Stimulated activated CD8-positive, alpha-beta memory T cell treated with anti-CD3 and anti-CD28 coated beads, Interleukin-7, amount 100 ng/mL, for 24 hours (primary cell): ENCODE data around the gene CNGB1.
"Not testable (repeated sequence)": the region's sequence is repeated elsewhere in the genome, so short reads cannot be mapped to it uniquely, and the experiment has no call there.

Experiments
- DNase-seq: peaks from one replicate; pipeline ENCODE4 v3.0.0-alpha.2; 2020; ENCODE audit warnings: low read depth

The CNGB1 gene

DNA sequence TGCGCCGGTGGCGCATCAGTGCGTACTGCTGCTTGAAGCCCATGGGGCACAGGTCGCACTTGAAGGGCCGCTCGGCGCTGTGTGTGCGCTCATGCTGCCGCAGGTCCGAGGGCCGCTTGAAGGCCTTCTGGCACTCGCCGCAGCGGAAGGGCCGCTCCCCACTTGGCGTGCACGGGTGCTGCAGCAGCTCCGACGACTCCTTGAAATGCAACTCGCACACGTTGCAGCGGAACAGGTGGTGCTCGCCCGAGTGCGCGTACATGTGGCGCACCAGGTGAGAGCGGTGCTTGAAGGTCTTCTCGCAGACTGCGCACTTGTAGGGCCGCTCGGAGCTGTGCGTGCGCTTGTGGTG is 26.2 kb upstream of the CNGB1 start:
- DNase-seq: no peak

DNA sequence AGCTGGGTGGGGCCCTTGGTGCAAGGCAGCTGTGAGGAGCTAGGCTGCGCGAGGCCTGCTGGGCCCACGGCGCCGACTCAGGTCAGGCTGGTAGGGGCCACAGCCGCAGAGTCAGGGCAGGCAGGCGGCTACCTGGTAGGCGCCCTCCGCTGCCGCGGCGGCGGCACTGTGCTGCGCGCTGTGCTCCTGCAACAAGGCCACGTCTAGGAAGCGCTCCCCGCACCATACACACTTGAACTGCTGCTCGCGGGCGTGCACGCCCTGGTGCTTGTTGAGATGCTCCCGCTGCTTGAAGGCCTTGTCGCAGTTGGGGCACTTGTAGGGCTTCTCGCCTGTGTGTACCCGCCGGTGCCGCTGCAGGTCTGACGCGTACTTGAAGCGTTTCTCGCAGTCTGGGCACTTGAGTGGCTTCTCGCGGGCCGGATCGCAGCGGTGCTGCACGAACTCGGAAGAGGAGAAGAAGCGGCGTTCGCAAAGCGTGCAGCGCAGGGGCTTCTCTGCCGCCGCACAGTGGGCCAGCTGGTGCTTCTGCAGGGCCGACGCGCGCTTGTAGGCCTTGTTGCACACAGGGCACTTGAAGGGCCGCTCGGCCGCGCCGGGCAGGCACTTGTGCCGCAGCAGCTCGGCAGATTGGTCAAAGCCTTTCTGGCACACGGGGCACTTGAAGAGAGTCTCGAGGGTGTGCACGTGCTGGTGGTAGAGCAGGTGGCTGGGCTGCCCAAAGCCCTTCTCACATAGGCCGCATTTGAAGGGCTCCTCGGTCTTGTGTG is 25.7 kb upstream of the CNGB1 start:
- DNase-seq: no peak

DNA sequence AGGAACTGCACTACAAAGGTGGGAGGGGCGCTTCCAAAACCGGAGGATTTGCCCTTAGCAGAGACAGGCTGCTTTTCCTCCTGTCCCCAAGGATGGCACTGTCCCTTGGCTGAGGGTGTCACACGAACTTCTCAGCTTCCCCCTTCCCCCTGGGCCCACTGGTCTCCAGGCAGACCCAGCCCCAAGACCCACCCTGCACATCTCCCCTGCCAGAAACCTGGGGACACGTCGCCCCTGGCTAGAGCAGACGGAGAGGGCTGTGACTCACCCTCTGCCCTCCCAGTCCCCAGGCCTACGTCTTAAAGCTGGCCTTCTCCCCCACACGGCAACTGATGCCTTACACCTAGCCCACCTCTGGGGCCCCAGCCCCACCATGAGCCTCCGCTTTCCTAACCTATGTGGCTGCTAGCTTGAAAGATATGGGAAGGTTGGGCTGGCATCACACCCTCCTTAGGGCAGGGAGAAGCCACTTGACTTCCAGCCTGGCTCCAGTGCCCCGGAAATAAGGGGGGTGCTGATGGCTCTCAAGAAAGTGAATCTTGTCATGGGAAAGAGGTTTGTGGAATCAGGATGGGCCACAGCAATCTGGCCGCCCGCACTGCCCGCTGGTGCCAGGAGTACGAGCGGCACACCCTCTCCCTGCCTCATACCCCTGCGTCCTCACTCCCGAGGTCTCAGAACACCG is 24.9 kb upstream of the CNGB1 start:
- DNase-seq: no peak

DNA sequence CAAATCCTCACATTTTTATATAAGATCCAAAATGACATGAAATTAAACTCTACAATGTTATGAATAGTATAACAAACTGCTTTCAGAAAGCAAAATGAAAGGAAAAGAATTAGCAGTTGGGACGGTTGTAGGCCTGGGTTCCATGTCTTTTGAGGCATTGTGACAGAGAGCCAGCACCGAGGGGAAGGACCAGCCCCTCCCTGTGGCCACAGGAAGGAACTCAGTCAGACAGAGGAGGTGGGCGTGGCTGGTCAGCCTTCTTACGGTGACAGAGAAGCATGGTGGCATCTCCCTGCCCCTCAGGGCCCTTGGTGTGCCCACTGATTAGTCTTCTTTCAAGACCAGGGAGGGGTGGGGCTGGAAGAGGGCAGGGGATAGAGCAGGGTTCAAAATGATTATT is 23.9 kb upstream of the CNGB1 start:
- no peak for DNase-seq

DNA sequence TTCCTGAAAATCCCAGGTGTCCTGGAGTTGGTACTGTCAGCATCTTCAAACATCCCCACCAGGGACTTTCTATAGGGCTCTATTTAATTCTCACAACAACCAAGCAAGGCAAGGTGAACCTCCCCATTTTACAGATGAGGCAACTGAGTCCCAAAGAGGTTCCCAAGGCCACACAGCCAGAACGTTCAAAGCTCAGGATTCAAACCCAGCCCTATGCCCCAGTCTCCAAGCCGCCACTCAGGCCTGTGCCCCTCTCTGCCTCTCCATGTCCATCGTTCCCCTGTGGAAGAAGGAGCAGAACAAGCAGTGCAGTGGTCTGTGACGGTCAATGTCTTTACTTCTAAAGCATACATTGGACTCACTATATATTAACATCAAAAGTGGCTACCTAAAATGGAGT is 23.4 kb upstream of the CNGB1 start:
- no peak for DNase-seq

DNA sequence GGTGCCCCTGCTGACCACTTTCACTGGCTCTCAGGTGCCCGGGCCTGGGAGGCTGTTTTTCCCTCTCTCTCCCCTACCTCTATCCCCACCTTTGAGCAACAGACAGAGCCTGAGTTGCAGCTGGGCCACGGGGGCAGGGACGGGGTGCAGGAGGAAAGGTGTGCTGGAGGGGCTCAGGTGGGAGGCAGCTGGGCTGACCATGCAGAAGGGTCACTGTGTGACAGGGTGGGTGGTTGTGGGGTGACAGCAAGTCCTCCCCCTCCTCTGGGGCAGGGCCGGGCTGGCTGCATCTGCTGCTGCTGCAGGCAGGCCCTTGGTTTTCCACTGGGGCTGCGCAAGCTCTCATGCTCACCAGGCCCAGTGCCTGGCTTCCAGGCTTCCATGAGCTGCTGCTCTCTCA is 23.0 kb upstream of the CNGB1 start:
- DNase-seq: no peak

DNA sequence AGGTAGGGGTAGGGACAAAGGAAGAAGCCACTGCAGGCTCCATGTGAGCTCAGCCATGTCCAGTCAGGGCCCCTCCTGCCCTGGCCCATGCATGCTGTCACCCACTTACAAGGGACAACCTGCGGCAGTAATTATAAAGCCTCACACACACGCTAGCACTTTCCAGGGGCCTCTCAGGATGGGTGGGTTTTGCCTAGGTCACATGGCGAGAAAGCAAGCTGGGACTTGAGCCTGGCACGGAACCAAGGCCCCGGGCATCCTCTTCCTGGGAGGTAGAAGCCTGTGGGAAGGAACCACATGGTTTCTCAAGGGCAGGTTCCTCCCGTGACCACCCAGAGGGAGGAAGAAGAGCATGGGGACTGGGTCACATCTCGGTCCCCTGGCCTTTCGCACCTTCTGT is 22.5 kb upstream of the CNGB1 start:
- DNase-seq: no peak

DNA sequence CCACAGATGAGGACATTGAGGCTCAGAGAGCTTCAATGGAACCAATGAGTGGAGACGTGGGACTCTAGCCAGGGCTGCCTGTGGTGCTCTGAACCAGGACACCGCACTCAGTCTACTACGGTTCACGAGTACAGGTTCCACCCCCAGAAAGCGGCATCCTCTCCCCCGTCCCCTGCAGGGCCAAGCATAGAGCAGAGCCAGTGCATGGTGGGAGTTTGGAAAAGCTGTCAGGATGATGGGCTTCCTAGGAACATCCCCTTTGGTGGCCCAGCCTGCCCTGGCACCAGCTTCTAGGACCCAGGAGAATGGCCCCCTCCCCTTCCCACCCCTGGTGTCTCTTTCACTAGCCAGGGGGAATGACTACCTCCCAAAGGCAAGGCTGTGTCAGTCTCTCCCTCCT is 21.2 kb upstream of the CNGB1 start:
- DNase-seq: no peak

DNA sequence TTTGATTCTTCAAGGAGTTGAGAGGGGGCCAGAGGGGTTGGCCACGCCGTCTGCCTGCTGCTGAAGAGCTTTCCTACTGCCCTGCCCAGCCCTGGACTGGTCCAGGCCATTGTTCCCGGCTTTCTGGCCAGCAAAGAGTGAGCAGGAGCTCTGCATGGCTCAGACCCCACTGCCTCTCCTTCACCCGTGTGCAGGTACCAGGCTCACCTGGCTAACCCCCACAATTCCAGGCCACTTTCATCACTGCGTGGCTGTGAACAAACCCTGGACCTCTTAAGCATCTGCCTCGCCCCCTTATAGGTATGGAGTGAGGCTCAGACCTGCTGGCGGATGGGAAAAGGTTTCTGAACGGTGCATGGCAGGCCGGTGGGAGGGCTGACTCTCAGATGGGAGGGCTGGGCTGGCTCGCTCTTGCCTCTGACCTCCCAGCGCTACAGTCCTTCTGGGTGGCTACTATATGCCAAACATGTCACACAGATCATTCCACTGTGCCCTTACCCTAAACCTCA is 20.7 kb upstream of the CNGB1 start:
- no peak for DNase-seq

DNA sequence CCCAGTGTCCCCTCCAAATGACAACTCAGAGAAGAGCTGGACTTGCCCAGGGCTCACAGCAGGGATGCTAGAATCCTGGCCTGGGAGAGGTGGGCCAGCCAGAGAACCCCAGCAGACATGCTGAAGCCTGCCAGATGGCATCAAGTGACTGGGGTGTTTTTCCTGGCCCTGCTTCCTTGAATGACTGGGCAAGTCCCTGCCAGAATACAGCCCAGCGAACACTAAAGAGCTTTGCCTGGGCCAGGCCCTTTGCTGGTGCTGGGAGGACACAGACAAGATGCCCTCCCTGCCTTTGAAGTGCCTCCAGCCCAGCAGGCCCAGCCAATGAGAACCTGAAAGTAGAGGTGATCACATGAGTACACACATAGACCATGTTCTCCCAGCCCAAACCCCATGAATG is 18.0 kb upstream of the CNGB1 start:
- no peak for DNase-seq

DNA sequence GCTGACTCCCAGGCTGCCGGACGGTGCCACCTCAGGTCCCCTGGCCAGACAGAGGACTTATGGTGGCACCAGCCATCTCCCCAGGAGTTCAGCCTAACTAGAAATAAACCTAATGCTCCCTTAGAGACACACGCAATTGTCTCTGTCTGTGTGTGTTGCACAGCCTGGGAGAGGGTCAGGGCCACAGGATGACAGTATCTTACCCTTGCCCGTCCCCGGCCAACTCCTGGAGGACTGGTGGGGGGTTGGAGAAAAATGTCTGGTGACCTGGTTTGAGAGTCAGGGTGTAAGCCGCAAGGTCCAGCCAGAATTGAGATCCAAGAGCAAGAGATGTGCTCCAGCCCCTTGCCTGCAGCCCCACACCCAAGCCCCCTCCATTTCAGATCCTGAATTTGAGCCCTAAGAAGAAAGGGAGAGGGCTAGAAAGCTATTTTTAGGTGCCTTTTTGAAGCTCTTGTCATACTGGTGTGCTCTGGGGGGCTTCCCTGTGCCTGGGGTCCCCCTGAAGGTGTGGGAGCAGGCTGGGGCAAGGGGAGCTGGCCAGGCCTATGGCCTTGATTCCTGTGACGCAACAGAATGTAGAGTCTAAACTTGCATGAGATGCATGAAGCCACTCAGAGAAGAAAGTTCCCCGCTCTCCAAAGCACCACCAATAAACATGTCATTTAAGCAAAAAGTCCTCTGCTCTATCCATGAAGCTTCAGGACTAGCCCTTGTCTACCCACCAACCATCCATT is 16.7 kb upstream of the CNGB1 start:
- no peak for DNase-seq

DNA sequence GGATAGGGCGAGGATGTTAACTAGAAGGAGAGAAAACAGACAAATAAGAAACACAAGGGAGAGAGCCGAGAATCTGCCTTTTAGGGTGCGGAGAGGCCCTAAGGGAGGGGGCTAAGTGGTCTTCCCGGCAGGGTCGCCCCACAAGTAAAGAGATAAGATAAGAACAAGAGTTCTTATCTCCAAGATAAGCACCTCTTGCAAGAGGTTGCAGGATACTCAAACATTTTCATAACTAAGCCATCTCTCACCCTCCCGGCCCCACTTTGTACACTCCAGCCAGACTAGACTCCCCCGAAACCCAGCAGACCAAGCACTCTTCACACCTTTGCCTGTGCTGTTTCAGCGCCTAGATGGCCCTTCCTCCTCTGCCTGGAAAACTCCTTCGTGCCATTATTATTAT is 15.3 kb upstream of the CNGB1 start:
- no peak for DNase-seq

DNA sequence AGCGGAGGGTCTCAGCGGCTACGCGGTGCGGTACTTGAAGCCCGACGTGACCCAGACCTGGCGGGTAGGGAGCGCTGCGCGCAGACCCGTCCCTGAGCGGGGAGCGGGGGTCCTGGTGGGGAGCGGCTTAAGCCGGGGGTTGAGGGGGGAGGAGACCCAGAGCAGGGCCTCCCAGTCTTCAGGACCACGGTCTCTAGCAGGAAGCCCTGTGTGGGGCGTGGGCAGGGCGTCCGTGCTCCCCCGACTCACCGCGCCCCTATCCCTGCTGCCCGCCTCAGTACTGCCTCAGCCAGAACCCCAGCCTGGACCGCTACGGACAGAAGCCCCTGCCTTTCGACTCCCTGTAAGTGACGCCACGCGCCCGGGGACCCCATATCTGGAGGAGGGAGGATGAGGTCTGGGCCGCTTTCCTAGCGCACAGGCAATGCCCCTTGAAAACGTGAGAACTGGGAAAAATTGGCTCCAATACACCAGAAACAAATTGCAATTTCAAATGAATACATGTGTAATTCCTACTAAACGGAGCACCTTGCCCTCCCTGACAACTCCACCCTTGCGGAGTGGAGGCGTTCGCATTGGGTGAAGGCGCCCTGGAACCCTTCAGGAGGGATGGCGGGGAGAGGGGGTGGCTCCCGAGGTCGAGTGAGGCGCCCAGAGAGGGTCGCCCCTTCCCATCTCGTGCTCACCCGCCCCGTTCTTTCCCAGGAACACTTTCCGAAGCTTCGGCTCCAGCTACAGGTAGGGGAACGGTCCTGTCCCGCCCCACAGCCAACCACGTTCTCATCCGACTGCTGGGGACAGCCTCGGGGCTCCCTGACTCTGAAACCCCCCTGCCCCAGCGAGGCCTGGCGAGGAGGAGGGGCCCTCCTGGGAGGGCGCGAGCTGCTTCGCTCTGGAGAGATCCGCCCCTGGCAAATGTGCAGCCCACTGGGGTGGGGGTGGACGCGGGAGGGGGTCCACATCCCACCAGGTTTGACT is 14.6 kb upstream of the CNGB1 start:
- no peak for DNase-seq

DNA sequence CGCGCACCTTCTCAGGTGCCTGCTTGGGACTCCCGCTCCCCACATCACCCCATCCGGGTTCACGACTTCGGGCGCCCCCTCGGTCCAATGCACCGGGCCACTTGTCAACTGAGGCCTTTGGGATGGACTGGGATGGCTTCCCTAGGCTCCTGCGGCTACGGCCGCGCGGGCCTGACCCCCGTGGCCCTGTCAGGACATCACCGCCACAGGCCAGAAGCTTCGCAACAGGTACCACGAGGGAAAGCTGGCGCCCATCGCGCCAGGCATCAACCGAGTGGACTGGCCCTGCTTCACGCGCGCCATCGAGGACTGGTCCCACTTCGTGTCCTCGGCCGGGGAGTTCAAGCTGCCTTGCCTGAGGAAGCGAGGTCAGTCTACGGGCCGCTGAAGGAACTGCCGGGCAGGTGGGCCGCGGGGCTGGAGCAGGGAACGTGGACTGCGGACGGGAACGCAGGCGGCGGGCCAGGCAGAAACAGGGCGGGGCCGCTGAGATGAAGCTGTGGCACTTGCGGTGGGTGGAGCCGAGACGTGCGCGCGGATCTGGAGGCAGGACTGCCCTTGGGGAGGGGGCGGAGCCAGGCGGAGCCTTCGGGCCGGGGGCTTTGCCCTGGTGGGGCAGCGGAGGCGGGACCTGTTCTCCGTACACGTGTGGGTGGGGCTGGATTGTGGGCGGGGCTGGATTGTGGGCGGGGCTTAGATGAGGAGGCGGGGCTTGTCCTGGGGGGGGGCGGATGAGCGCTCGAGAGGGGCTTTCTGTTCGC is 13.7 kb upstream of the CNGB1 start:
- DNase-seq: peak; percentile 82

DNA sequence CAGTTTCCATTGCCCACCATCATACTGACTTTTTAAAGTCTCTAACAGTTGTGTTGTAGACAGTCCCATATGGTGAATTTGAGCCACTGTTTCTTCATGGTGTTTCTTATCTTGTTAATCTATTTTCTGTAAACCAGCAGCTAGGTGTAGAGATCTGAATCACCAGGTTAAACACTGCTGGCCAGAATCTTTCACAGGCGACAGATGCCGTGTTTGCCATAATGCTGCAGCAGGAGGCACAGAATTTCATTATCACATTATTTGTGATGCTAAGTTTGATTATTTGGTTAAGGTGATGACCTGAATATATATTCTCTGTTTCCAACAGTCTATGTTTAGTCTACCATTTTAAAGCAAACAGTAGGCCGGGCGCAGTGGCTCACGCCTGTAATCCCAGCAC is 11.5 kb upstream of the CNGB1 start:
- DNase-seq: no peak

DNA sequence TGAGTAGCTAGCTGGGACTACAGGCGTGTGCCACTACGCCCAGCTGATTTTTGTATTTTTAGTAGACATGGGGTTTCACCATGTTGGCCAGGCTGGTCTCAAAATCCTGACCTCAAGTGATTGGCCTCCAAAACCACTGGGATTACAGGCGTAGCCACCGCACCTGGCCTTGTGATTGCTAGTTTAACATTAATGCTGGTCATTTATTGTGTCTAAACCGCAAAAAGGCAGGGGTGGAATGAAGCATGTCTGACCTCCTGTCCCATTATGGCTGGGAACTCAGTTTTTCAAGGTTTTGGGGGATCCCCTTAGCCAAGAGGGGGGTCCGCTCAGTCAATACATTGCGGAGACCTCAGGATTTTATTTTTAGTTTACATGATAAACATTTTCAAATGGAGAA is 10.7 kb upstream of the CNGB1 start:
- no peak for DNase-seq

DNA sequence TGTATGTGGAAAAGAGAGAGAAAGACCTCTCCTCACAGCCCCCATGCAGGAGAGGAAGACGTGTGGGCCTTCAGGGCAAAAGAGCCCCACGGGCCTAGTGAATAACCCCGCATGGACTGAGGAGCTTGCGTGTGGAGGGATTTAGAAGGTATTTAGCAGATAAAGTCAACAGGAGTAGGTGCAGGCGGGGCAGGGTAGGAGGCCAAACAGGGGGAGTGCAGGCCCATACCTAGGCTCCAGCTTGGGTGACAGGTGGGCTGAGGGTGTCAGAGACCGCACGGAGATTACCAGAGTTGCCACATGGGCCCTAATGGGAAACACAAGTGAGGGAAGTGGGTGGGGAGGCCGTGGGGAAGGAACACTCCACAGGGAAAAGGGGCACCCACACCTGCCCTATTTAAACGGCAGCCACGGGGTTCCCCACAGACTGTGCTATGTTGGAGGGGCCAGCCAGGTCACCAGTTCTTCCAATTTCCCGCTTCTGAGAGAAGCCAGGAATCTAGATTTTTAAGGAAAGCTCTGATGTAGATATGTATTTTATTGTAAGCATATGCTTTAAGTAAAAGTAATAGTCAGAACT is 8.2 kb upstream of the CNGB1 start:
- no peak for DNase-seq

DNA sequence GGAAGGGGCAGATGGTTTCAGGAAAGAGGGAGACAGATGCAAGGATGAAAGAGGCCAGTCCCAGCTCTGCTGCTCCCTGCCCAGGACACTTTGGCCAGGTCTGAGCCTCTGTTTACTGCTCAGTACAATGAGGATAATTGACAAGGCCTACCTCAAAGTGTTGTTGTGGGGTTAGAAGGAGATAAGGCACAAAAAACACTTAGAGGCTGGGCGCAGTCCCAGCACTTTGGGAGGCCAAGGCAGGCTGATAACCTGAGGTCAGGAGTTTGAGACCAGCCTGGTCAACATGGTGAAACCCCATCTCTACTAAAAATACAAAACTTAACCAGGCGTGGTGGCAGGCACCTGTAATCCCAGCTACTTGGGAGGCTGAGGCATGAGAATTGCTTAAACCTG is 7.1 kb upstream of the CNGB1 start:
- DNase-seq: not testable (repeated sequence)

DNA sequence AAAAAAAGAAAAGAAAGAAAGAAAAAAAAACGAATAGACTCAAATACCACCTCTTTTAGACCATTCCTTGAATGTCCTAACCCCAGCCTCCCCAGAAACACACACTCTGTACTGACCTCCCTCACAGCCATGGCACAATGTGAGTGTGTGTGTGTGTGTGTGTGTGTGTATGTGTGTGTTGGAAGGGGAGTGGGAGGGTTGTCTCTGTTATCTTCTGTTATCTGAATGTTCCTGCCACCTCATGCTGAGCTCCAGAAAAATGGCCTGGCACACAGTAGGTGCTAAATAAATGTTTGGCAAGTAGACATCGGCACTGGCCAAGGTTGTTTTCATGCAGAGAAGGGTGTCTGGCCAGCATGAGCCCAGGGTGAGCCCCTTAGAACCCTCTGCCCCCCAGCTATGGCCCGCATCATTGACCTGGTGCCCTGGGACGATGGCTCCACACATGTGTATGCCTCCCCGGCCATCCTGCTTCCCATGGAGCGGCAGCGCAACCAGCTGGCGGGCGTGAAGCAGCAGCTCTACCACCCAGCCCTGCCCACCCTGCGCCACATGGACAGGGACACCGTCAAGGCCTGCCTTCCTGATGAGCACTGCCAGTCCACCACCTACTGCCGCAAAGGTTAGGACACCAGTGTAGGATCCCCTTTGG is 6.6 kb upstream of the CNGB1 start:
- DNase-seq: no peak

DNA sequence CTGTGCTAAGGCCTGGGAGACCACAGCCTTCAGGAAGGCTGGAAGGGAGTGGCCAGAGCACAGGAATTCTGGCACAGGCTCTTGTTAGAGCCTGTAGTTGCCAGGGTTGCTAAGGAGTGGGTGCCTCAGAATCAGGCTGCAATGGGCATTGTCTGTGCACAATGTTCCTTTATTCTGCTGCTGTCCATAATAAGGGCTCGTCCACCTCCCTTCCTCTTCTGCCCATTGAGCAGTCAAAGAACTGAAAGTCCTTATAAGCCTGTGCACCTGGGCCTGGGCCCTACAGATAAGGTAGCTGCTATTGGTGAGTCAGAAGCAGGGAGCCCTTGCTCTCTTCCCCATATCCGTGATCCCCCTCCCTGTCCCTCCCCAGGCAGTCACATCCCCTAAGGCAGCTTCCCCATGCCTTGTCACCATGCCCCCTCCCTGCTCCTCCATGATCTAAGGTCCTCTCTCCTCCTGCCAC is 5.4 kb upstream of the CNGB1 start:
- DNase-seq: no peak
